HG02763 (cell line): Measurements from ENCODE around the gene DYNC1LI1.

Source experiments
- ATAC-seq: cut with Tn5 transposase; IDR thresholded peaks from one replicate; pipeline ENCODE4 v1.9.1; 2021; ENCODE audit warnings: mild to moderate bottlenecking, moderate library complexity; ENCODE audit not compliant: unreplicated experiment

The DYNC1LI1 gene

DNA sequence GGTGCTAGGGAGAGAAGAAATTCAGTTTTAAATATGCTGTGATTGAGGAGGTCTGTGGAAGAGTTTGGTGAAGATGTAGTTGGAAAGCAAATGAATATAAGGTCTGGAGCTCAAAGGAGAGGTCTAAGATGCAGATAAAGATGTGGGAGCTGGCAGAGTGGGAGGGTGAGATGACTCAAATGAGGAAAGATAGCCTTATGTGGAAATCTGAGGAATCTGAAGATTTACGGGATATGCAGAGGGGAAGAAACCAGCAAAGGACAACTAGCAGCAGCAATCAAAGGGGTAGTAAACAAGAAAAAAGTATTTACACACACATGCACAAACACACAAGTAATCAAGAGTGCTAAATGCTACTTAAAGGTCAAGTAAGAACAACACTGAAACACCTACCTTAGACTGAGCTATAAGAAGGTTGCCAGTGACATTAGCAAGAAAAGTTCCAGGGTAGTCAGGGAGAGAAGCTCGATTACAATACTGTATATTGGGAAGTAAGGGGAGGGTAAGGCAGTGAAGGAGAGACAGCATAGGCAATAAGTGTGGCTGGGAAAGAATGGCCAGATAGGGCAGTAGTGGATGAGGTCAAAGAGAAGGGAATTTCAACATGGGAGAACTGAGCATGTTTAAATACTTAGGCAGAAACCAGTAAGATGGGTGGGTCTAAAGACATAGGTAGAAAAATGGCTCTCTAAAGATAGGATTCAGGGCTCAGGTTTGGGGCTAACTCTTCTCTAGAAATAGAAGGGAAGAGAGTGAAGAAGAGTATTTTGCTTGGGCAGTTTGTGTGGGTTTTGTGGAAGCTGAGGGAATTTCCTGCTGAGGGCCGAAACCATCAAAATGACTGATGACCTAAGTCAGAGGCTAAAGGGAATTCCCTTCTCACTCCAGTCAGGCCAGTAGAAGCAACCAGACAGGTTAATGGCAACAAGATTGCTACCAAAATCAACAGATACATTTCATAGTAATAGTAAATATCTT is 76.9 kb downstream of the DYNC1LI1 start:
- ATAC-seq, result peak; percentile 85

DNA sequence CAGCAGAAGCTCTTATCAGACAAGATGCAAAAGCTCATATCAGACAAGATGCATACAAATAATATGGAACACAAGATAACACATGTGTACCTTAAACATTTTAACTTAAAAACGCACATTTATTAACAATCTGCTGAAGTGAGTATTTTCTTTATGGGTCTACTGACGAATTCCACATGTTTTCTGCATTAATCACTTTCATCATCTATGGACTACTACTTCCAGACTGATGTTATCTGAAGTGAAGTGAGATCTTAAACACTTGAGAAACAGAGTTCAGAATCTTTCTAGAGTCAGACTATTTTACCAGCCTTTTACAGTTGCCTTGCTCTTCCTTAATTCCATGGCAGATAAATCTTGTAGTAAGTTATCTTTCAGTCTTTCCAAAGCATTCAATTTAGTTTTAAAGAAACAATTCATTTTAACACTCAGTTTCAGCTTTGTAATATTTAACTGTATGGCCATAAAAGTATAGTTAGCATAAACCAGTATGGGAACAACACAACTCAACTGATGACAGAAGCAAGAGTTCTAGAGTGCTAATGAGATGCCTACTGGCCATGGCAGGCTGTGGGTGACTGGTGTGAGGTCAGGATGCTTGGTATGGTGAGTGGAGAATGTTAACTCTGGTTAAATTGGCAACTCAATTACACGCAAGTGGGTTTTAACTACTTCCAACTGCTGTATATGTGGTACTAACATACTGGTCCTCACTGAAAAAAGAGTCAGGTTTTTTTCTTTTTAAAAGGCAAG is 77.8 kb downstream of the DYNC1LI1 start:
- ATAC-seq, result no peak

DNA sequence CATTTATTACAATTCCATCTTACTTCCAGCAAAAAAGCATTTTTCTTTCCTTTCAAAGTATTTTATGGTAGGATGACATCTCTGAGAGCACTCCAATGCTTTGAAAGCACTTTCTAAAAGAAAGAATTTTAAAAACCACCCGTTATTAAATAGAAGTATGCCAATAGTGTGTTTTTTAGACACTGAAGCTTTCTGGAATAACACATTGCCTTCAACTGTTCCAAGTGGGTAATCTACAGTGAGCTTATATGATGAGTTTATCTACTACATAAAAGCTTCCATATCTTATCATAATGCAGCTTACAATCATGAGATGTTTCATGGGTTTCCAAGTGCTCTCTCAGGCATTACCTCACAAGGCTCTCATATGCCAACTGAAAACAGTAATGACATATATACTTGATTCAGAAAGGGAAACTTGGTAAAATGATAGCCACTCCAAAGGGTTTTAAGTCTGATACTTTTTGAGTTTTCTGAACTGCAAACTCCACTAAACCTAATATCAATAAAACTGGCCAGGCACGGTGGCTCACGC is 82.1 kb downstream of the DYNC1LI1 start:
- ATAC-seq, result no peak

DNA sequence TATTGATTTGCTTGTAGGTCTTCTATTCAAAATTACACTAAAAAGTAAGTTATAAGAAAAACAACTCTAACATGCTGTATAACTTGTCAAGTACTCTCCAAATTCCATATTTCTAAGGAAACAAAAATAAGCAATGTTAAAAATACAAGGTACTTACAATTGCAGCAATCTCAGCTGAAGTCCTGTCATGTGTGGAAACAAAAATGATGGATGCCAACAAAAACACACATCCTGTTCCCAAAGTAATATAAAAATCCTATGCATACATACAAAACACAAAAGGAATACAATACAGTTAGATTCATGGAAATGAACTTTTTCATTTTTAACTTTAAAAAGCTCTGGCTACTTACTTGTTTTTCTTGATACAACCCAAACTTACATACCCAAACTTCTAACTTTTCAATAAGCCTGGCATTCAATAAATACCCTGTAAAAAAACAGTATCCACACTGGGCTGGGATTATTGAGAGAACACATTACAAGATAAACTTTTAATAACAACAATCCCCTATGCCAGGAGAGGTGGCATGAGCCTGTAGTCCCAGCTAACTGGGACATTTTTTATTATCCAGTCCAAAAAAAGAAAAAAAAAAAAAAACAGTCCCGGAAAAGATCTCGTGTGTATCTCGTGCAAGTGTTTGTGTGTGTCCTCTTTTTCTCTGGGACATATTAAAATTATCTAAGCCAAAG is 82.7 kb downstream of the DYNC1LI1 start:
- no peak for ATAC-seq

DNA sequence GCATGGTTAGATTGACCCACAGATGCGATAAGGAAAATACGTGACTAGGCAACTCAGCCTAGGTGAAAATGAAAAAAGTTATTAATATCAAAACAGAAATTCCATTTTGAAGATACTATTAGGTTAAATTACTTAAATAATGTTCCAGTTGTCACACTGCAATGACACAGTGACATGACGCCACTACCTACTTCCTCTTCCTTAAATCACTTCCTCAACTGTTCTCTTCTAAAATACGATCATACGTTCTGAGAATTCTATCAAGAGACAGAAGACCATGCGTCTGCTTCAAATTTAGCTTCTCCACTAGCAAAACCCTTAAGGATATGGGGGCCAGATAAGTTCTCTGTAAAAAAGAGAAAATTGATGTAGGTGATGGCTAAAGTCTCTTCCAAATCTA is 86.2 kb downstream of the DYNC1LI1 start:
- no peak for ATAC-seq

DNA sequence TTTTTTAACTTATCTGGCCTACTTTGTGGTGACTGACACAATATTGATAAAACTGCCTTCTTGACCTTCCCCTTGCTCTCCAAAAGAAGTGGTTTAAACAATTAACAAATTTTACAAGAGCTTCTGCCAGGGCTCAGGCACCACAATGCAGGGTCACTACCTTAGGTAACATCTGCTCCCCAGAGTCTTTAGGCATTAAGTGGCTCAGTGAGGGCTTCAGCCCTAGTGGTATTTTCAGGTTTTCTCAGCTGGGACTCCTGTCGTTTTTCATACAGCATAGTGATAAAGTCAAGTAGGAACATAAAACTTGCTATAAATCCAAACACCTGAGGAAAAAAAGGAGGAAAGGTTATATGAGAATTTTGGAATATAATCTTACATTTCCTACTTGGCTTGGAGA is 86.9 kb downstream of the DYNC1LI1 start:
- ATAC-seq, result no peak

DNA sequence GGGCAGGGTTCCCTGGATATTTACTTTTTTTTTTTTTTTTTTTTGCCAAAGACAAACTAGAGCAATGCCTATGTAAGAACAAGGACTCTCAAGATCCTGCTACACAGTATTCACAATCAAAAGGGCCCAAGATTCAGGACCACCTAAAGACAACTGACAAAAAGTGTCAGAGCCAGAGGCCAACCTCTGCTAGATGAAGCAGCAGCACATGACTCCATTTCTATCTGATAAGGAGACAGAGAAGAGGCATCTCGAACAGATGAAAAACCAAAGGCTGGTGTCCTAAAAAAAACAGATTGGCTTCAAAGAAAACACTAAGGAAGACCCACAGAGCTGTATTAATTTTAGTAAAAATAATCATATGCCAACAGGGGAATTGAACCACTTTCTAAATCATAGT is 88.0 kb downstream of the DYNC1LI1 start:
- no peak for ATAC-seq

DNA sequence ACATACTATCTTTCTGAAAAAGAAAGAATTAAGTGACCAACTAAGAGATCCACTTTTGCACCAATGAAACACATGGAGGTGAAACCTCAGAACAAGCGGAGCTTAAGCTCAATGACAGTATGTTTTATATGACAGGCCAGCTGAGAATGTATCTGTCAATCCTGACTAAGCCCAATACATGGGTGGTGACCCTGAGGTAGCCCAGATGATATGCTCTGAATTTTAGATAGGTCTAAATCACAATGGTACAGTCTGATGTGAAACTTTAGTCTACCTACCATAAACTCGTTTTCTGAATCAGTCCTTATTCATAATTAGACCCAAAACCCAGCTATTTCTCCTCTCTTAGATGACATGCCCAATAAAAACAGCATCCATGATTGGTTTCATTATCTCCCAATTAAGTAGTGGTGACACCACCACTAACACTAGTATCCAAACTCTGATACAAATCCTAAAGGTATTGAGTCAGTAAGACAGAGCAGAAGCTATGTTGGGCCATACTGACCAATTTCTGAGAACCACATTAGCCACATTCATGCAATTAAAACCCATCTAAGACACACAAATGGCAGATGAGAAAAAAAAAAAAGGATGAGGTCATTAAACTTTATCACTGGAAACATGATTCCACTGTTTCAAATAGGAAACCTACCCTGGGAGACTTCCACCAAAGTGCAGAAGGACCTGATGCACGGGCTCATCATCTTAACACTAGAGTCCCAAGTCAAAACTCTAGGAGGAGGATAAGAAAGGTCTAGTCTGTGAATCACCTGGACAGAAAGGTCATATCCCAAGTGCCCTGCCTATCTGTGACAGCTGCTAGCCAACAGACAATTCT is 88.6 kb downstream of the DYNC1LI1 start:
- ATAC-seq, result no peak

DNA sequence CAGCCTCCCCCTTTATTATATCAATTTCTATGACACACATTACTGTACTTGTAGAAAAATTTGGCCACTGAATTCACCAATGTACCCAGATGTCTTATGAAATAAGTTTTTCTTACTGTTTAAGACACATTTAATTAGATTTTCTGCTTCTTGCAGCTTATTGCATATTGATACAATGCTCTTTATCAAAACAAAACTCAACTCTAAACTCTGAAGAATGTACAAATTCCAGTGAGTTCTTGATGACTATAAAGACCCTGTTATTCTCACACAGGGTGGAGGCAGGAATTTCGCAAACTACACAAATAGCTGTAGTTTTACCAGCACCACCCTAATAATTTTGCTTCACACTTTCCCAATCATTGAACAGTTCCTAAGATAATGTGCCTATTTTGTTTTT is 90.1 kb downstream of the DYNC1LI1 start:
- no peak for ATAC-seq
